ENCODE data around the gene SBF2.

DNA sequence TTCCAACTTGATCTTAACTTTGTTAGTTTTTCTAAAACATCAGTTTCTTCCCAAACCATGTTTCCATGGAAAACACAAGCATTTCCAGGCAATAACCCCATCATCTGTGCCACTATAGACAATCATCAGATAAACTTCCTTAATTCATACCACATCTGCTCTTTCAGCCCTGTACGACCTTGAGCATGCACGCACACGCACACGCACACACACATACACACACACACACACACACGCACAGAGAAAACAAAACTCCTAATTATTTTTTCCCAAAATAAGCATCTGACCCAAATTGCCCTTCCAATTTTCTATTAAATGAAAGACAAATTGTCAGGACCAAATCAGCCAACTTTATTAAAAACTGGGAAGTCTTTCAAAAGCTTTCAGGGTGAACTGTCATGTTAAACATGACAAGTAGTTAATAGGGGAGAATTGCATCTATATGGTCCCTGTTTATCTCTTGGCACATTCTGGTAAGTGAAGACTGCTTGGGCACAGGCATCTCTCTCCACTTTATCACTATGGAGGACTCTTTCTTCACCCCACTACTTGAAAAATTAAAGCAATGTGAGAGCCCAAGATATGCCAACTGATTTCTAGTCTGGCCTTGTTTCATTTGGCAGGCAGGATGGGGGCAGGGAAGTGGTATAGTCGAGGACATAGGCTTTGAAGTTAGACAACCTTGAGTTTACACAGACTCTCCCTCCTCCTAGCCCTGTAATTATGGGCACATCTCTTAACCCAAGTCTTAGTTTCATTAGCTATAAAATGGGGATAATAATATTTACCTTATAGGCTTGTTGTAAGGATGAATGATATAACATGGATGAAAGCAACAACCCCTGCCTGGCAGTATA is 25.9 kb upstream of the SBF2 start:
- TF ChIP-seq CTCF (IDR thresholded peaks at IDR 0.05; ENCODE audit: low read length) (no peak), EZH2 (IDR thresholded peaks at IDR 0.05; ENCODE audit: borderline replicate concordance, low read length) (no peak)

Measured in OCI-LY1 (cell line).